OCI-LY7 (cell line): ENCODE results near the gene MSANTD2.

ENCODE experiments used
- CTCF ChIP-seq: fragments of 200-600 bp; sonication (generic); conservative IDR thresholded peaks from 2 replicates; pipeline ENCODE4 v1.5.1; 2014; ENCODE audit warnings: mild to moderate bottlenecking, antibody characterized with exemption, low read length, moderate library complexity, mixed read lengths
- EZH2phosphoT487 ChIP-seq: fragments of 200-600 bp; sonication (generic); IDR thresholded peaks from 2 replicates; pipeline ENCODE4 v1.6.1; 2018; ENCODE audit warnings: low read depth, borderline replicate concordance, mild to moderate bottlenecking, mixed run types, antibody characterized with exemption, low read length, moderate library complexity, mixed read lengths

GRCh38 chr11:124760205-124760652, 40.0 kb downstream of the MSANTD2 start:
- TF ChIP-seq CTCF (no peak), EZH2phosphoT487 (no peak)
